ENCODE data around the gene SMIM7.

GRCh38 chr19:16678498-16678897 is 18.6 kb upstream of the SMIM7 start:
- TF ChIP-seq CTCF (IDR thresholded peaks at IDR 0.05; ENCODE audit: low read depth, low read length, poor library complexity, severe bottlenecking): no peak
- TF ChIP-seq EZH2phosphoT487 (IDR thresholded peaks at IDR 0.05; ENCODE audit: borderline replicate concordance, low read length): no peak
